ENCODE measurements around the gene DNAJC11.
A peak's percentile ranks its signal among the peaks of the same experiment; 100 is the strongest.
"Not testable (repeated sequence)": the region's sequence is repeated elsewhere in the genome, so short reads cannot be mapped to it uniquely, and the experiment has no call there.

Gene DNAJC11

GRCh38 chr1:6651909-6652308, 49.7 kb downstream of the DNAJC11 start:
- no peak for DNase-seq

- no peak for DNase-seq
Measured at GRCh38 chr1:6648556-6648955, 53.1 kb downstream of the DNAJC11 start.

- peak; percentile 65 for DNase-seq
Measured at GRCh38 chr1:6646499-6647148, 55.0 kb downstream of the DNAJC11 start.

GRCh38 chr1:6645018-6645417, 56.6 kb downstream of the DNAJC11 start:
- DNase-seq, result no peak

- not testable (repeated sequence) for DNase-seq
Measured at GRCh38 chr1:6640867-6641266, 60.7 kb downstream of the DNAJC11 start.

- DNase-seq, result no peak
Measured at GRCh38 chr1:6638226-6638625, 63.4 kb downstream of the DNAJC11 start.

- DNase-seq, result no peak
Measured at GRCh38 chr1:6637770-6638169, 63.8 kb downstream of the DNAJC11 start.

GRCh38 chr1:6636778-6637177, 64.8 kb downstream of the DNAJC11 start:
- DNase-seq, result not testable (repeated sequence)

- DNase-seq, result no peak
Measured at GRCh38 chr1:6635910-6636760, 65.5 kb downstream of the DNAJC11 start.

GRCh38 chr1:6635161-6635909, 66.3 kb downstream of the DNAJC11 start:
- no peak for DNase-seq

- DNase-seq, result peak; percentile 44
Measured at GRCh38 chr1:6634371-6635052, 67.1 kb downstream of the DNAJC11 start.

- no peak for DNase-seq
Measured at GRCh38 chr1:6632588-6633514, 68.8 kb downstream of the DNAJC11 start.

- DNase-seq, result no peak
Measured at GRCh38 chr1:6631058-6631457, 70.6 kb downstream of the DNAJC11 start.

- DNase-seq, result no peak
Measured at GRCh38 chr1:6630027-6630426, 71.6 kb downstream of the DNAJC11 start.

GRCh38 chr1:6628971-6629479, 72.6 kb downstream of the DNAJC11 start:
- DNase-seq, result no peak

GRCh38 chr1:6627841-6628545, 73.6 kb downstream of the DNAJC11 start:
- no peak for DNase-seq

- DNase-seq, result no peak
Measured at GRCh38 chr1:6627031-6627430, 74.6 kb downstream of the DNAJC11 start.

- DNase-seq, result peak; percentile 10
Measured at GRCh38 chr1:6625584-6626149, 75.9 kb downstream of the DNAJC11 start.

GRCh38 chr1:6624710-6625583, 76.7 kb downstream of the DNAJC11 start, which contains the start of gene THAP3:
Gene THAP3 (plus strand): TSS chr1:6624868. CDS start chr1:6625219, 351 bp downstream.
- peak; percentile 92 for DNase-seq

Measured in CD4-positive, alpha-beta T cell treated with Interleukin-10 for 1 hour (primary cell).